Neural crest cell (in vitro differentiated cells): ENCODE results near the gene RIPK3. TPM values are rescaled to one million over a fixed set of nuclear protein-coding genes. Genes with fewer than 3 reads are reported as not detected.
A peak's percentile ranks its signal among the peaks of the same experiment; 100 is the strongest.

Experiments
- DNase-seq: peaks from one replicate; pipeline ENCODE4 v3.0.0; 2021; ENCODE audit warnings: low read depth, mixed read lengths, low spot score
- H3K27ac Mint-ChIP-seq: one replicate; pipeline ENCODE4 v1.8.0; 2021; ENCODE audit warnings: mild to moderate bottlenecking, mixed read lengths; ENCODE audit not compliant: unreplicated experiment
- H3K27me3 Mint-ChIP-seq: 2 replicates; pipeline ENCODE4 v1.8.0; 2021; ENCODE audit warnings: low read depth, mild to moderate bottlenecking, mixed read lengths
- H3K36me3 Mint-ChIP-seq: 2 replicates; pipeline ENCODE4 v1.8.0; 2021; ENCODE audit warnings: low read depth, mild to moderate bottlenecking, mixed read lengths
- H3K4me1 Mint-ChIP-seq: 2 replicates; pipeline ENCODE4 v1.8.0; 2021; ENCODE audit warnings: mixed read lengths
- H3K4me3 Mint-ChIP-seq: one replicate; pipeline ENCODE4 v1.8.0; 2021; ENCODE audit warnings: mild to moderate bottlenecking, mixed read lengths
- H3K9me3 Mint-ChIP-seq: 2 replicates; pipeline ENCODE4 v1.8.0; 2021; ENCODE audit warnings: mixed read lengths
- total RNA-seq: library from RNA; stranded (reverse); gene quantifications from 2 replicates; pipeline ENCODE4 v1.2.1, GENCODE V29; 2021
- TF ChIP-seq, protein P1 (sequence below): fragments of 200-600 bp; sonication (generic); conservative IDR thresholded peaks from 2 replicates; pipeline ENCODE4 v1.5.0; 2021; ENCODE audit warnings: antibody characterized with exemption, mild to moderate bottlenecking

Gene RIPK3
- total RNA-seq, 1 donor from 2014 or later: not detected

DNA sequence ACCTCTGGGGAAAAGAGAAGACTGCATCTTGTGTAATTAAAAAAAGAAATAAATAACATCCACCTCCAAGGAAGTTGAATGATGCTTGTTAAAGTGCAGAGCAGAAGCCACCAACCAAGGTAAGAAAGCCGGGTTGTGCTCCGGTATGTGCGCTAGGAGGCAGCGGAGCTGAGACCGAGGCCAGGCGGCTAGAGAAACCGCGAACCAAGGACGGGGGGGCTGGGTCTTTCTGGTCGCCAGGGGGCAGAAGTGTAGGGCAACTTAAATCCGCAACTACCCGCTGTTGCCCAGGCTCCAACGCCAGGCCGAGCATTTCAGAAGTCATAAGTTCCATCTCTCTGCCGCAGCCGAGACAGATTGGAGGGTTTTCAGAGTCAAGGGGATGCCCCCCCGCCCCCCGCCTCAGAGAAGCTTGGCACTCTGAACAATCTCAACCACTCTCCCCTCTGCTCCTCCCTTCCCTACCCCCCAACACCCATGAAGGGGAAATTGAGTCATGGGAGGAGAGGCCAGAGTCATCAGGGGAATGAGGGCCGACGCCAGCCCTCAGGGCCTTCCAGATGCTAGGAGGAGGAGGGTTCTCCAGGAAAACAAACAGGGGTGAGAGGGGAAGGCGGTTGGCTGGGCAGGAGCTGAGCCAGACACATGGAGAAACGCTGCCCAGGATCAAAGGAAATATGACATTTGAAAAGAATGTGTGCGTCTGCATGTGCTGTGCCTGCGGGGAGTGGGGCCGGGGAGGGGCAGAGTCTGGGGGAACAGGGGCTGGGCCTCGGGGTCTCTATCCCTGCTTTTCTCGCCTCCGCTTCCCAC lies 26.0 kb upstream of the RIPK3 start:
- DNase-seq: peak; percentile 78
- Mint-ChIP-seq H3K4me3 (peak overlapping the region; percentile 93), H3K36me3 (no peaks in the 10 kb centered on the region), H3K4me1 (peaks cover 27% of the 10 kb centered on the region), H3K9me3 (no peaks in the 10 kb centered on the region), H3K27ac (peak overlapping the region; percentile 62), H3K27me3 (peaks cover 46% of the 10 kb centered on the region)
- TF ChIP-seq, protein P1, sequence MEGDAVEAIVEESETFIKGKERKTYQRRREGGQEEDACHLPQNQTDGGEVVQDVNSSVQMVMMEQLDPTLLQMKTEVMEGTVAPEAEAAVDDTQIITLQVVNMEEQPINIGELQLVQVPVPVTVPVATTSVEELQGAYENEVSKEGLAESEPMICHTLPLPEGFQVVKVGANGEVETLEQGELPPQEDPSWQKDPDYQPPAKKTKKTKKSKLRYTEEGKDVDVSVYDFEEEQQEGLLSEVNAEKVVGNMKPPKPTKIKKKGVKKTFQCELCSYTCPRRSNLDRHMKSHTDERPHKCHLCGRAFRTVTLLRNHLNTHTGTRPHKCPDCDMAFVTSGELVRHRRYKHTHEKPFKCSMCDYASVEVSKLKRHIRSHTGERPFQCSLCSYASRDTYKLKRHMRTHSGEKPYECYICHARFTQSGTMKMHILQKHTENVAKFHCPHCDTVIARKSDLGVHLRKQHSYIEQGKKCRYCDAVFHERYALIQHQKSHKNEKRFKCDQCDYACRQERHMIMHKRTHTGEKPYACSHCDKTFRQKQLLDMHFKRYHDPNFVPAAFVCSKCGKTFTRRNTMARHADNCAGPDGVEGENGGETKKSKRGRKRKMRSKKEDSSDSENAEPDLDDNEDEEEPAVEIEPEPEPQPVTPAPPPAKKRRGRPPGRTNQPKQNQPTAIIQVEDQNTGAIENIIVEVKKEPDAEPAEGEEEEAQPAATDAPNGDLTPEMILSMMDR: peak; percentile 87

DNA sequence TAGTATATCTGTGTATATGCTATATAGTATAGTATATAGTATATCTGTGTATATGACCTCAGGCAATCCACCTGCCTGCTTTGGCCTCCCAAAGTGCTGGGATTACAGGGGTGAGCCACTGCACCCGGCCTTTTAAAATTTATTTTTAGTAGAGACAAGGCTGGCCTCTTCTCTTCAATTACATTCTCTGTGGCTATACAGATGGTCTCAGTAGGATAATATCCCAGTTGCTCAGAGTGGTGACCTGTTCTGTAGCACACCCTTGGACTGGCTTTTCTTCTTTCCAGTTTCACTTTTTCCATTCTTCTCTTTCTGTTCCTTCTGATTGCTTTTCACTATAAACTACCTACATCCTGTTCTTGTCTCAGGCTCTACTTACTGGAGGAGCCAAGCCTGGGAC lies 25.1 kb upstream of the RIPK3 start:
- Mint-ChIP-seq H3K4me3 (no peak overlapping the region), H3K27me3 (peaks cover 55% of the 10 kb centered on the region), H3K36me3 (no peaks in the 10 kb centered on the region), H3K9me3 (no peaks in the 10 kb centered on the region), H3K27ac (no peak overlapping the region), H3K4me1 (peaks cover 27% of the 10 kb centered on the region)
- no peak for DNase-seq
- TF ChIP-seq, protein P1: no peak

DNA sequence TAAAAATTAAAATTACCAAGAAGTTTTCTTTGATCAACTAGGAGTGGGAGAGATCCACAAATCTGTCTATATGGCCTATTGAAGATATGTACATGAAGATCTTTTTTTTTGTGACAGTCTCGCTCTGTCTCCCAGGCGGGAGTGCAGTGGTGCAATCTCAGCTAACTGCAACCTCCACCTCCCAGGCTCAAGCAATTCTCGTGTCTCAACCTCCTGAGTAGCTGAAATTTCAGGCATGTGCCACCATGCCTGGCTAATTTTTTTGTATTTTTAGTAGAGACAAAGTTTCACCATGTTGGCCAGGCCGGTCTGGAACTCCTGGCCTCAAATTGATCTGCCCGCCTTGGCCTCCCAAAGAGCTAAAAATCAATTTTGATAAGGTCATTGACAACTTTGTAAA lies 23.6 kb upstream of the RIPK3 start:
- H3K9me3 Mint-ChIP-seq: no peaks in the 10 kb centered on the region
- H3K36me3 Mint-ChIP-seq: no peaks in the 10 kb centered on the region
- peaks cover 23% of the 10 kb centered on the region for H3K4me1 Mint-ChIP-seq
- DNase-seq: no peak
- TF ChIP-seq, protein P1: no peak
- no peak overlapping the region for H3K4me3 Mint-ChIP-seq
- H3K27me3 Mint-ChIP-seq: peaks cover 59% of the 10 kb centered on the region
- H3K27ac Mint-ChIP-seq: no peak overlapping the region

DNA sequence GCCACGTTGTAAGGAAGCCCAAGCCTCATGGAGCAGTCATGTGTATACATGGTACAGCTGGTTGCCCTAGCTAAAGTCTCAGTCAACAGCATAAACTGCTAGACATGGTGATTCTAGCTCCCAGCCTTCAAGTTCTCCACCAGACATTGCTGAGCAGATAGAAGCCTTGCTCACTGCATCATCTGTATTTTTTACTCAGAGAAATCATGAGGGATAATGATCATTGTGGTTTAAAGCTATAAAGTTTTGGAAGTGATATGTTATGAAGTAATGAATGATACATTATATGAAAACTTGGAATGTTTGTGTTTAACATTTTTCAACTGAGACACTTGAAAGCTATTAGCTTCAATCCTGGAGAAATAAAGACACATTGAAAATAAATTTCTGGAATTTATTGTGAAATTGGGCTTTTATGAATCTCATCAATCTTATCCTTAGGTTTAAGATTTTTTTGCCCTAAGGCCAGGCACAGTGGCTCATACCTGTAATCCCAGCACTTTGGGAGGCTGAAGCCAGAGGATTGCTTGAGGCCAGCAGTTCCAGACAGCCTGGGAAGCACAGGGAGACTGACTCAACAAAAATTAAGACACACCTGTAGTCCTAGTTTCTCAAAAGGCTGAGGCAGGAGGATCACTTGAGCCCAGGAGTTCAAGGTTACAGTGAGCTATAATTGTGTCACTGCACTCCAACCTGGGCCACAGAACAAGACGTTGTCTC lies 22.6 kb upstream of the RIPK3 start:
- H3K27me3 Mint-ChIP-seq: peaks cover 65% of the 10 kb centered on the region

DNA sequence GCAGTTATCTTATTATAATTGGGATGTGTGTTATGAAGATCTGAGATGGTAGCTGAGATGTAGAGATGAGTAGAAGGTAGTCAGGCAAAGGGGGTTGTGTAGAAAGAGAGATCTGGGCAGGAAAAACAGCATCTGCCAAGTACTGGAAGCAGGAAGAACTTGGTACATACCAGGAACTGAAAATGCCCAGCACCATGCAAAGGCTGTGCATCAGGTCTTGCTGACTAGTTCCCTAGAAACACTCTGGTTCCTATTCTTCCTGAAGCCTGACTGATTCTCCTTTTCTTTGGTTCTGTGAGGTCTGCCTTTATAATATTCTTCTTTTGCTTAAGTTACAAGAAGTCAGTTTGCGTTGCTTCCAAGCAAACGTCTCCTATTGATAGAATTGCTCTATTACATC lies 21.5 kb upstream of the RIPK3 start:
- Mint-ChIP-seq H3K36me3 (no peaks in the 10 kb centered on the region), H3K27ac (no peak overlapping the region), H3K27me3 (peaks cover 61% of the 10 kb centered on the region), H3K4me3 (no peak overlapping the region), H3K4me1 (peaks cover 9% of the 10 kb centered on the region), H3K9me3 (no peaks in the 10 kb centered on the region)
- no peak for DNase-seq
- TF ChIP-seq, protein P1: no peak

More for the DNA sequence above, 22.6 kb upstream of the RIPK3 start:
- H3K4me3 Mint-ChIP-seq: no peak overlapping the region
- no peak overlapping the region for H3K27ac Mint-ChIP-seq
- no peaks in the 10 kb centered on the region for H3K9me3 Mint-ChIP-seq
- H3K36me3 Mint-ChIP-seq: no peaks in the 10 kb centered on the region
- TF ChIP-seq, protein P1: no peak
- DNase-seq: no peak
- H3K4me1 Mint-ChIP-seq: peaks cover 16% of the 10 kb centered on the region
